Measurements from ENCODE around the gene ZNF827.

The ZNF827 gene

DNA sequence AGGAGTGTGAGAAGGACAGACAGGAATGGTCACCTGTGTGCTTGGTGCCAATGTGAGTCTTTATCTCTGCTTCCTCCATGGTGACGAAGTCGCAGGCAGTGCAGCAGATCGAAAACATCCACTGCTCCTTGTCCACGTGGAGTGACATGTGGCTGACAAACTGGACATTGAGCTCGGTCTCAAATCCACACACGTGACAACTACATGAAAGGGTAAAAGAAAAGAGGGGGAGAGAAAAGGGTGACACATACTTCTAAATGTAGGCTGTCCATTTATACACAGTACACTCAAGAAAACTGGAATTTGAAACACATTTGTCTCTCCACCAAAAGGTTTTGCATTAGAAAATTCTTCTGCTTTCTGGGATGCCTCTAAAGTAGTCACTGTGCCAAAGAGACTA is 164.2 kb downstream of the ZNF827 start:
- TF ChIP-seq NFIC (IDR thresholded peaks at IDR 0.05) = no peak
- no peak for TF ChIP-seq ZBTB7A (IDR thresholded peaks at IDR 0.05; ENCODE audit: low read depth)

DNA sequence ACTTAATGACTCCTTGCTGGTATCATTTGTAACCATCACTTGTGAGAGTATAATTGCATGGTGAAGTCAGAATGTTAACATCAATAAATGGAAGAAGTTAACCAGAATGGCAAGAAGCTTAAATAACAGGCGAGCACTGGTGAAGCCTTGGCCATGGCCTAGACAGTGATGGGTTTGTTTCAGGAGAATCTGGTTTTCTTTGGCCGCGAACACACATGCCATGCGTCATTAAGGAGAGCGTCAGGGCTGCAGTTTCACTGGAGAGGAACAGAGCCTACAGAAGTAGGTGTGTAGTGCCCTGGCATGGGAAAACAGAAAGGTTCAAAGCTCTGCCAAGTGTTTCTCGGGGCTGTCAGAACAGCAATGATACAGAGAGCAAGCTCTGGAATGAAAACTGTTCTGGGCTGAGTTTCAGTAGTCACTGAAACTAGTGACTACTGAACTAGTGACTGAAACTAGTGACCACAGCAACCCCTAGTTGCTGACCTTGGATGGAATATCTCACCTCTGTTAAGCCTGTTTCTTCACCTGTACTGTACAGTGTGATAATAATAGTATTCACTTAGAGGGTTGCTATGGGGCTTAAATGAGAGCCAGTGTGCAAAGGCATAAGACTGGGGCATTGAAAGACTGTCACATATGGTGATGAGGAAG is 164.9 kb downstream of the ZNF827 start:
- TF ChIP-seq TEAD4 (IDR thresholded peaks at IDR 0.05) = no peak
- no peak for TF ChIP-seq EP300 (IDR thresholded peaks at IDR 0.05; ENCODE audit: borderline replicate concordance)
- no peak for TF ChIP-seq CREB1 (IDR thresholded peaks at IDR 0.05; ENCODE audit: low read depth)
- no peak for TF ChIP-seq YY1 (IDR thresholded peaks at IDR 0.05; ENCODE audit: low read depth)
- no peak for TF ChIP-seq NFIC (IDR thresholded peaks at IDR 0.05)
- TF ChIP-seq TAF1 (IDR thresholded peaks at IDR 0.05; ENCODE audit: low read depth) = no peak
- TF ChIP-seq, protein P1, sequence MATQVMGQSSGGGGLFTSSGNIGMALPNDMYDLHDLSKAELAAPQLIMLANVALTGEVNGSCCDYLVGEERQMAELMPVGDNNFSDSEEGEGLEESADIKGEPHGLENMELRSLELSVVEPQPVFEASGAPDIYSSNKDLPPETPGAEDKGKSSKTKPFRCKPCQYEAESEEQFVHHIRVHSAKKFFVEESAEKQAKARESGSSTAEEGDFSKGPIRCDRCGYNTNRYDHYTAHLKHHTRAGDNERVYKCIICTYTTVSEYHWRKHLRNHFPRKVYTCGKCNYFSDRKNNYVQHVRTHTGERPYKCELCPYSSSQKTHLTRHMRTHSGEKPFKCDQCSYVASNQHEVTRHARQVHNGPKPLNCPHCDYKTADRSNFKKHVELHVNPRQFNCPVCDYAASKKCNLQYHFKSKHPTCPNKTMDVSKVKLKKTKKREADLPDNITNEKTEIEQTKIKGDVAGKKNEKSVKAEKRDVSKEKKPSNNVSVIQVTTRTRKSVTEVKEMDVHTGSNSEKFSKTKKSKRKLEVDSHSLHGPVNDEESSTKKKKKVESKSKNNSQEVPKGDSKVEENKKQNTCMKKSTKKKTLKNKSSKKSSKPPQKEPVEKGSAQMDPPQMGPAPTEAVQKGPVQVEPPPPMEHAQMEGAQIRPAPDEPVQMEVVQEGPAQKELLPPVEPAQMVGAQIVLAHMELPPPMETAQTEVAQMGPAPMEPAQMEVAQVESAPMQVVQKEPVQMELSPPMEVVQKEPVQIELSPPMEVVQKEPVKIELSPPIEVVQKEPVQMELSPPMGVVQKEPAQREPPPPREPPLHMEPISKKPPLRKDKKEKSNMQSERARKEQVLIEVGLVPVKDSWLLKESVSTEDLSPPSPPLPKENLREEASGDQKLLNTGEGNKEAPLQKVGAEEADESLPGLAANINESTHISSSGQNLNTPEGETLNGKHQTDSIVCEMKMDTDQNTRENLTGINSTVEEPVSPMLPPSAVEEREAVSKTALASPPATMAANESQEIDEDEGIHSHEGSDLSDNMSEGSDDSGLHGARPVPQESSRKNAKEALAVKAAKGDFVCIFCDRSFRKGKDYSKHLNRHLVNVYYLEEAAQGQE (IDR thresholded peaks at IDR 0.05; ENCODE audit: low read depth) = no peak
- TF ChIP-seq, protein P2, sequence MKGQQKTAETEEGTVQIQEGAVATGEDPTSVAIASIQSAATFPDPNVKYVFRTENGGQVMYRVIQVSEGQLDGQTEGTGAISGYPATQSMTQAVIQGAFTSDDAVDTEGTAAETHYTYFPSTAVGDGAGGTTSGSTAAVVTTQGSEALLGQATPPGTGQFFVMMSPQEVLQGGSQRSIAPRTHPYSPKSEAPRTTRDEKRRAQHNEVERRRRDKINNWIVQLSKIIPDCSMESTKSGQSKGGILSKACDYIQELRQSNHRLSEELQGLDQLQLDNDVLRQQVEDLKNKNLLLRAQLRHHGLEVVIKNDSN (IDR thresholded peaks at IDR 0.05) = no peak
- TF ChIP-seq TCF12 (IDR thresholded peaks at IDR 0.05; ENCODE audit: low read depth) = no peak
- no peak for TF ChIP-seq FOXM1 (IDR thresholded peaks at IDR 0.05; ENCODE audit: borderline replicate concordance, low read depth)
- no peak for TF ChIP-seq ZBTB7A (IDR thresholded peaks at IDR 0.05; ENCODE audit: low read depth)
- no peak for TF ChIP-seq CEBPB (IDR thresholded peaks at IDR 0.05)
- TF ChIP-seq RAD21 (IDR thresholded peaks at IDR 0.05; ENCODE audit: low read depth) = no peak
- no peak for TF ChIP-seq EGR1 (IDR thresholded peaks at IDR 0.05)
- TF ChIP-seq, protein P3, sequence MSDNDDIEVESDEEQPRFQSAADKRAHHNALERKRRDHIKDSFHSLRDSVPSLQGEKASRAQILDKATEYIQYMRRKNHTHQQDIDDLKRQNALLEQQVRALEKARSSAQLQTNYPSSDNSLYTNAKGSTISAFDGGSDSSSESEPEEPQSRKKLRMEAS (IDR thresholded peaks at IDR 0.05) = no peak

DNA sequence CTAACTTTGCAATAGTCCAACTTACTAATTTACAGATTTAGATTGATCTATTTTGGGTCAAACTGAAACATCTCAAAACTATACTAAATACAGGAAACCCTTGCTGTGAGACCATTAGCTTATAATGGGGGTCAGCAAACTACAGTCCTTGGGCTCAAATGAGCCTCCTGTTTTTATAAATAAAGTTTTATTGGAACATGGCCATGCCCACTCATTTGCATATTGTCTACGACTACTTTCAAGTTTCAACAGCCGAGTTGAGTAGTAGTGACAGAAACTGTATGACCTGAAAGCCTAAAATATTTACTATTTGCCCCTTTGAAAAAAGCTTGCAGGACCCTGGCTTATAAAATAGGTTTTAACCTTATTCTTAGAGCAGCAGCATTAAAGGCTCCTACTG is 166.3 kb downstream of the ZNF827 start:
- TF ChIP-seq CEBPB (IDR thresholded peaks at IDR 0.05) (no peak), TAF1 (IDR thresholded peaks at IDR 0.05; ENCODE audit: low read depth) (no peak), EGR1 (IDR thresholded peaks at IDR 0.05) (no peak), CREB1 (IDR thresholded peaks at IDR 0.05; ENCODE audit: low read depth) (no peak), TEAD4 (IDR thresholded peaks at IDR 0.05) (no peak), RAD21 (IDR thresholded peaks at IDR 0.05; ENCODE audit: low read depth) (no peak), FOXM1 (IDR thresholded peaks at IDR 0.05; ENCODE audit: borderline replicate concordance, low read depth) (no peak), ZBTB7A (IDR thresholded peaks at IDR 0.05; ENCODE audit: low read depth) (no peak), TCF12 (IDR thresholded peaks at IDR 0.05; ENCODE audit: low read depth) (no peak), EP300 (IDR thresholded peaks at IDR 0.05; ENCODE audit: borderline replicate concordance) (no peak)
- TF ChIP-seq, protein P3 (IDR thresholded peaks at IDR 0.05) = no peak
- TF ChIP-seq, protein P2 (IDR thresholded peaks at IDR 0.05) = no peak

DNA sequence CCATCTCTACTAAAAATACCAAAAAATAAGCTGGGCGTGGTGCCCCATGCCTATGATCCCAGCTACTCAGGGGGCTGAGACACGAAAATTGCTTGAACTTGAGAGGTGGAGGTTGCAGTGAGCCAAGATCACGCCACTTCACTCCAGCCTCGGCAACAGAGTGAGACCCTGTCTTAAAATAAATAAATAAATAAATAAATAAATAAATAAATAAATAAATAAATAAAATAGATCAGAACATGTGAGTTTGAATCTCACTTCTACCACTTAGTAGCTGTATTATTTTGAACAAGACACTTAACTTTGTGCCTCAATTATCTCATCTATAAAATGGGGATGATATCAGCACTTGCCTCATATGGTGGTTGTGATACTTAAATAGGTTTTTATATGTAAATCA is 168.5 kb downstream of the ZNF827 start:
- TF ChIP-seq TCF12 (IDR thresholded peaks at IDR 0.05; ENCODE audit: low read depth) (no peak), TEAD4 (IDR thresholded peaks at IDR 0.05) (no peak), EGR1 (IDR thresholded peaks at IDR 0.05) (no peak), YY1 (IDR thresholded peaks at IDR 0.05; ENCODE audit: low read depth) (no peak), ZBTB7A (IDR thresholded peaks at IDR 0.05; ENCODE audit: low read depth) (no peak)

DNA sequence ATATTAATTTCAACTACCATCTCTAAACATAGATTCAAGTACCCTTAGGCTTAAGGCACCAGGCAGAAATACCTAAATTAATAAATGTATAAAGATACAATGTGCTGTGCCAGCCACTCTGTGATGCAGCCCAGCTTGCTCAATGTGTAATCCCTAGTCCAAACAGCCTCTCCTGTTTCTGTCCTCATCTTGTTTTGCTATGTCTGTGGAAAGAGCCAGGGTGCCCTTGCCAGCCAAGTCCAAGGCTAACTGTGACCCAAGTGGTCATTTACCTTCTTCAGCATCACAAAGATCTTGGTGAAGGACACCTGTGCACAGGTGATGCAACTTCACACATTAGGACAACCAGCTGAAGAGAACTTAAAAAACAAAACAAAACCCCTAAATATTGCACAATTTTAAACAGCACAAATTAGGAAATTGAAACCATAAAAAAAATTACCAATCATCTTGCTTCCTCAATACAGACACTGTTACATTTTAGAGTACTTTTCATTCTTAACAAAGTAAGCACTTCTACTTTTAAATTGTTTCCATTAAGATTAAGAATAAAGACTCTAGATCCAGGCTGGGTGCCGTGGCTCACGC is 169.1 kb downstream of the ZNF827 start:
- TF ChIP-seq FOXM1 (IDR thresholded peaks at IDR 0.05; ENCODE audit: borderline replicate concordance, low read depth) = no peak
- TF ChIP-seq, protein P1 (IDR thresholded peaks at IDR 0.05; ENCODE audit: low read depth) = no peak
- no peak for TF ChIP-seq RAD21 (IDR thresholded peaks at IDR 0.05; ENCODE audit: low read depth)
- TF ChIP-seq YY1 (IDR thresholded peaks at IDR 0.05; ENCODE audit: low read depth) = no peak
- TF ChIP-seq EP300 (IDR thresholded peaks at IDR 0.05; ENCODE audit: borderline replicate concordance) = no peak
- TF ChIP-seq, protein P2 (IDR thresholded peaks at IDR 0.05) = no peak
- TF ChIP-seq, protein P3 (IDR thresholded peaks at IDR 0.05) = no peak
- no peak for TF ChIP-seq ZBTB7A (IDR thresholded peaks at IDR 0.05; ENCODE audit: low read depth)
- TF ChIP-seq TCF12 (IDR thresholded peaks at IDR 0.05; ENCODE audit: low read depth) = no peak
- TF ChIP-seq TAF1 (IDR thresholded peaks at IDR 0.05; ENCODE audit: low read depth) = no peak
- no peak for TF ChIP-seq CEBPB (IDR thresholded peaks at IDR 0.05)
- TF ChIP-seq TEAD4 (IDR thresholded peaks at IDR 0.05) = no peak
- no peak for TF ChIP-seq CREB1 (IDR thresholded peaks at IDR 0.05; ENCODE audit: low read depth)
- no peak for TF ChIP-seq EGR1 (IDR thresholded peaks at IDR 0.05)
- no peak for TF ChIP-seq NFIC (IDR thresholded peaks at IDR 0.05)
